Measurements from ENCODE around the gene CAMK4. TPM values are rescaled to one million over a fixed set of nuclear protein-coding genes. Genes with fewer than 3 reads are reported as not detected.

The CAMK4 gene
- polyA plus RNA-seq, 1 donor from 2014 or later: 16.6 TPM

GRCh38 chr5:111311666-111312065 lies 87.5 kb downstream of the CAMK4 start:
- H3F3A ChIP-seq (ENCODE audit: insufficient read depth, low read length, poor library complexity, severe bottlenecking): no peaks in the 10 kb centered on the region
- no peak overlapping the region for H3K27ac ChIP-seq (ENCODE audit: low read length)
- no peak for TF ChIP-seq RAD21 (conservative IDR thresholded peaks at IDR 0.05)

GRCh38 chr5:111313017-111313724 lies 89.0 kb downstream of the CAMK4 start:
- H3K9ac ChIP-seq (ENCODE audit: low read length): no peak overlapping the region
- no peaks in the 10 kb centered on the region for H4K20me1 ChIP-seq (ENCODE audit: insufficient read depth)
- no peaks in the 10 kb centered on the region for H3K79me2 ChIP-seq (replicated peaks; ENCODE audit: insufficient read depth, low read length)
- H3K4me2 ChIP-seq (ENCODE audit: low read length): no peak overlapping the region
- no peaks in the 10 kb centered on the region for H3K9me2 ChIP-seq (ENCODE audit: insufficient read depth, low read length)
- H3K27ac ChIP-seq (ENCODE audit: low read length): no peak overlapping the region
- no peak overlapping the region for H2AFZ ChIP-seq (ENCODE audit: low read depth, low read length)
- no peaks in the 10 kb centered on the region for H3K27me3 ChIP-seq (ENCODE audit: insufficient read depth, low read depth, low read length)
- H3F3A ChIP-seq (ENCODE audit: insufficient read depth, low read length, poor library complexity, severe bottlenecking): no peaks in the 10 kb centered on the region
- H3K4me3 ChIP-seq (ENCODE audit: low read length): no peak overlapping the region
- H3K36me3 ChIP-seq (ENCODE audit: insufficient read depth, low read length): no peaks in the 10 kb centered on the region
- H3K9me3 ChIP-seq (ENCODE audit: low read length): no peaks in the 10 kb centered on the region
- TF ChIP-seq EZH2 (IDR thresholded peaks at IDR 0.05; ENCODE audit: borderline replicate concordance, insufficient read depth, low read length, poor library complexity, severe bottlenecking): no peak
- no peak for TF ChIP-seq TAF1 (IDR thresholded peaks at IDR 0.05; ENCODE audit: low read depth)
- no peak for TF ChIP-seq SMC3 (conservative IDR thresholded peaks at IDR 0.05; ENCODE audit: poor library complexity)
- TF ChIP-seq RAD21 (conservative IDR thresholded peaks at IDR 0.05): no peak
- no peak for TF ChIP-seq POLR2AphosphoS5 (IDR thresholded peaks at IDR 0.05)
- no peak for TF ChIP-seq EP300 (conservative IDR thresholded peaks at IDR 0.05; ENCODE audit: poor library complexity, severe bottlenecking)
- TF ChIP-seq CTCF (IDR thresholded peaks at IDR 0.05; ENCODE audit: poor library complexity, severe bottlenecking): no peak
- no peak for TF ChIP-seq MXI1 (conservative IDR thresholded peaks at IDR 0.05; ENCODE audit: poor library complexity, severe bottlenecking)

More at GRCh38 chr5:111311666-111312065, 87.5 kb downstream of the CAMK4 start:
- Histone ChIP-seq H3K27me3 (ENCODE audit: insufficient read depth, low read depth, low read length) (no peaks in the 10 kb centered on the region), H2AFZ (ENCODE audit: low read depth, low read length) (no peak overlapping the region), H3K4me2 (ENCODE audit: low read length) (no peak overlapping the region), H3K9me2 (ENCODE audit: insufficient read depth, low read length) (no peaks in the 10 kb centered on the region), H3K79me2 (replicated peaks; ENCODE audit: insufficient read depth, low read length) (no peaks in the 10 kb centered on the region), H3K4me3 (ENCODE audit: low read length) (no peak overlapping the region), H4K20me1 (ENCODE audit: insufficient read depth) (no peaks in the 10 kb centered on the region), H3K9me3 (ENCODE audit: low read length) (no peaks in the 10 kb centered on the region), H3K36me3 (ENCODE audit: insufficient read depth, low read length) (no peaks in the 10 kb centered on the region), H3K9ac (ENCODE audit: low read length) (no peak overlapping the region)

DNA sequence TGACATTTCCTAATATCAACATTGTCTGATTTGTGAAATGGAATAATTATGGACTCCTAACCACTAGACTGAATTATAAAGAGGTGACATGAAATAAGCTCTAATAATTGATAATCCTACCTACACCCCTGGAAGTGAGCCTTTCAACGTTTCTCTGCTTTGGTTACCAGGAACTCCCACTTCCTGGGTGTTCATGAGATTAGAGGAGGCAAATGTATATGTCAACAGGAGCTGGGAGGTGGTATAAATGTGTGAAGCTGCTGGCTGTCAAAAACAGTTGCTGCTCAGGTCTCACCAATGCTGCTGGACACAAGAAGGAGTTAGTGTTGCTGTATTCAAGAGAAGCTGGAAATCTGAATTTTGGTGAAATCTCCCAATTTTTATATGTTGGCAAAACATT lies 96.8 kb downstream of the CAMK4 start:
- H3F3A ChIP-seq (ENCODE audit: insufficient read depth, low read length, poor library complexity, severe bottlenecking): no peaks in the 10 kb centered on the region
- H3K9me2 ChIP-seq (ENCODE audit: insufficient read depth, low read length): no peaks in the 10 kb centered on the region
- no peak overlapping the region for H3K4me2 ChIP-seq (ENCODE audit: low read length)
- no peaks in the 10 kb centered on the region for H3K27me3 ChIP-seq (ENCODE audit: insufficient read depth, low read depth, low read length)
- TF ChIP-seq TAF1 (IDR thresholded peaks at IDR 0.05; ENCODE audit: low read depth) (no peak), CTCF (IDR thresholded peaks at IDR 0.05; ENCODE audit: poor library complexity, severe bottlenecking) (no peak), MXI1 (conservative IDR thresholded peaks at IDR 0.05; ENCODE audit: poor library complexity, severe bottlenecking) (no peak), EZH2 (IDR thresholded peaks at IDR 0.05; ENCODE audit: borderline replicate concordance, insufficient read depth, low read length, poor library complexity, severe bottlenecking) (no peak), SMC3 (conservative IDR thresholded peaks at IDR 0.05; ENCODE audit: poor library complexity) (no peak), POLR2AphosphoS5 (IDR thresholded peaks at IDR 0.05) (no peak), EP300 (conservative IDR thresholded peaks at IDR 0.05; ENCODE audit: poor library complexity, severe bottlenecking) (no peak), RAD21 (conservative IDR thresholded peaks at IDR 0.05) (no peak)
- TF ChIP-seq, protein P1, sequence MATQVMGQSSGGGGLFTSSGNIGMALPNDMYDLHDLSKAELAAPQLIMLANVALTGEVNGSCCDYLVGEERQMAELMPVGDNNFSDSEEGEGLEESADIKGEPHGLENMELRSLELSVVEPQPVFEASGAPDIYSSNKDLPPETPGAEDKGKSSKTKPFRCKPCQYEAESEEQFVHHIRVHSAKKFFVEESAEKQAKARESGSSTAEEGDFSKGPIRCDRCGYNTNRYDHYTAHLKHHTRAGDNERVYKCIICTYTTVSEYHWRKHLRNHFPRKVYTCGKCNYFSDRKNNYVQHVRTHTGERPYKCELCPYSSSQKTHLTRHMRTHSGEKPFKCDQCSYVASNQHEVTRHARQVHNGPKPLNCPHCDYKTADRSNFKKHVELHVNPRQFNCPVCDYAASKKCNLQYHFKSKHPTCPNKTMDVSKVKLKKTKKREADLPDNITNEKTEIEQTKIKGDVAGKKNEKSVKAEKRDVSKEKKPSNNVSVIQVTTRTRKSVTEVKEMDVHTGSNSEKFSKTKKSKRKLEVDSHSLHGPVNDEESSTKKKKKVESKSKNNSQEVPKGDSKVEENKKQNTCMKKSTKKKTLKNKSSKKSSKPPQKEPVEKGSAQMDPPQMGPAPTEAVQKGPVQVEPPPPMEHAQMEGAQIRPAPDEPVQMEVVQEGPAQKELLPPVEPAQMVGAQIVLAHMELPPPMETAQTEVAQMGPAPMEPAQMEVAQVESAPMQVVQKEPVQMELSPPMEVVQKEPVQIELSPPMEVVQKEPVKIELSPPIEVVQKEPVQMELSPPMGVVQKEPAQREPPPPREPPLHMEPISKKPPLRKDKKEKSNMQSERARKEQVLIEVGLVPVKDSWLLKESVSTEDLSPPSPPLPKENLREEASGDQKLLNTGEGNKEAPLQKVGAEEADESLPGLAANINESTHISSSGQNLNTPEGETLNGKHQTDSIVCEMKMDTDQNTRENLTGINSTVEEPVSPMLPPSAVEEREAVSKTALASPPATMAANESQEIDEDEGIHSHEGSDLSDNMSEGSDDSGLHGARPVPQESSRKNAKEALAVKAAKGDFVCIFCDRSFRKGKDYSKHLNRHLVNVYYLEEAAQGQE (IDR thresholded peaks at IDR 0.05; ENCODE audit: borderline replicate concordance): no peak
- no peak overlapping the region for H3K27ac ChIP-seq (ENCODE audit: low read length)
- H3K9ac ChIP-seq (ENCODE audit: low read length): no peak overlapping the region
- no peaks in the 10 kb centered on the region for H3K9me3 ChIP-seq (ENCODE audit: low read length)
- H4K20me1 ChIP-seq (ENCODE audit: insufficient read depth): no peaks in the 10 kb centered on the region
- H2AFZ ChIP-seq (ENCODE audit: low read depth, low read length): no peak overlapping the region
- H3K79me2 ChIP-seq (replicated peaks; ENCODE audit: insufficient read depth, low read length): peaks cover 3% of the 10 kb centered on the region
- no peak overlapping the region for H3K4me3 ChIP-seq (ENCODE audit: low read length)
- no peaks in the 10 kb centered on the region for H3K36me3 ChIP-seq (ENCODE audit: insufficient read depth, low read length)

Measured in neural cell (in vitro differentiated cells).